HEK293T (cell line): ENCODE results near the gene QPCT.

Experiments
- BHLHE40 ChIP-seq: fragments of 450-650 bp; IDR thresholded peaks from 2 replicates; pipeline ENCODE4 v1.6.1; 2016; ENCODE audit warnings: mild to moderate bottlenecking, moderate library complexity, borderline replicate concordance
- CTBP1 ChIP-seq: fragments of 450-650 bp; IDR thresholded peaks from 2 replicates; pipeline ENCODE4 v1.6.1; 2016; ENCODE audit warnings: borderline replicate concordance
- ELF4 ChIP-seq: fragments of 450-650 bp; IDR thresholded peaks from 2 replicates; pipeline ENCODE4 v1.6.1; 2017; ENCODE audit warnings: antibody characterized with exemption
- FOXA1 ChIP-seq: fragments of 450-650 bp; IDR thresholded peaks from 2 replicates; pipeline ENCODE4 v1.6.1; 2016; ENCODE audit warnings: mild to moderate bottlenecking
- FOXK2 ChIP-seq: fragments of 450-650 bp; IDR thresholded peaks from 2 replicates; pipeline ENCODE4 v1.6.1; 2016; ENCODE audit warnings: mild to moderate bottlenecking
- FOXM1 ChIP-seq: fragments of 450-650 bp; IDR thresholded peaks from 2 replicates; pipeline ENCODE4 v1.6.1; 2017; ENCODE audit warnings: mild to moderate bottlenecking, borderline replicate concordance
- HDGF ChIP-seq: fragments of 450-650 bp; IDR thresholded peaks from 2 replicates; pipeline ENCODE4 v1.6.1; 2017; ENCODE audit warnings: antibody characterized with exemption, borderline replicate concordance
- NFRKB ChIP-seq: fragments of 450-650 bp; IDR thresholded peaks from 2 replicates; pipeline ENCODE4 v1.6.1; 2016; ENCODE audit warnings: mild to moderate bottlenecking, moderate library complexity
- SP1 ChIP-seq: fragments of 450-650 bp; IDR thresholded peaks from 2 replicates; pipeline ENCODE4 v1.6.1; 2017
- SUZ12 ChIP-seq: fragments of 450-650 bp; IDR thresholded peaks from 2 replicates; pipeline ENCODE4 v1.6.1; 2016; ENCODE audit warnings: mild to moderate bottlenecking
- TARDBP ChIP-seq: fragments of 450-650 bp; IDR thresholded peaks from 2 replicates; pipeline ENCODE4 v1.6.1; 2016
- TF ChIP-seq, protein P1 (sequence below): fragments of 450-650 bp; IDR thresholded peaks from 2 replicates; pipeline ENCODE4 v1.6.1; 2016

DNA sequence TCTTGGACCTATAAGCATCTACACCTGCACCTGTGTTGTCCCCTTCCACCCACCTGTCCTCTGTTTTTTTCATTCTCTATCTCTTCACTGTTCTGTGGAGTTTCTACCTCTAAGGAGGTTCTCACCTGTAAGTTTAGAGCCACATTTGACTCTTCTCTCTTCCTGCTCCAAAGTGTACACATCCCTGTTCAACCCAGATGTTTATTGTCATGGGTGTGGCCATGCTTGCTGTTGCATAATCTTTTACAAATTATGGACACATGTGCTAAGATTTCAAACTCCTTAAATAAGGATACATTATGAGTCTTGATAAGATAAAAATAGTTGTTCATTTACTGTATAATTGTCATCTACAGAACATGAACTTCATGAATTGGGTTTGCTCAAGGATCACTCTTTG is 27.6 kb downstream of the QPCT start:
- no peak for TF ChIP-seq NFRKB
- no peak for TF ChIP-seq ELF4
- no peak for TF ChIP-seq FOXA1
- no peak for TF ChIP-seq HDGF
- no peak for TF ChIP-seq TARDBP
- TF ChIP-seq BHLHE40 = no peak
- TF ChIP-seq FOXM1 = no peak
- no peak for TF ChIP-seq SUZ12
- TF ChIP-seq, protein P1, sequence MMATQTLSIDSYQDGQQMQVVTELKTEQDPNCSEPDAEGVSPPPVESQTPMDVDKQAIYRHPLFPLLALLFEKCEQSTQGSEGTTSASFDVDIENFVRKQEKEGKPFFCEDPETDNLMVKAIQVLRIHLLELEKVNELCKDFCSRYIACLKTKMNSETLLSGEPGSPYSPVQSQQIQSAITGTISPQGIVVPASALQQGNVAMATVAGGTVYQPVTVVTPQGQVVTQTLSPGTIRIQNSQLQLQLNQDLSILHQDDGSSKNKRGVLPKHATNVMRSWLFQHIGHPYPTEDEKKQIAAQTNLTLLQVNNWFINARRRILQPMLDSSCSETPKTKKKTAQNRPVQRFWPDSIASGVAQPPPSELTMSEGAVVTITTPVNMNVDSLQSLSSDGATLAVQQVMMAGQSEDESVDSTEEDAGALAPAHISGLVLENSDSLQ = no peak
- no peak for TF ChIP-seq FOXK2
- TF ChIP-seq SP1 = no peak
- no peak for TF ChIP-seq CTBP1
